Stimulated activated CD8-positive, alpha-beta memory T cell treated with anti-CD3 and anti-CD28 coated beads, Interleukin-2, amount 100 ng/mL, for 1 hour (primary cell): Measurements from ENCODE around the gene PEAK1.
A peak's percentile ranks its signal among the peaks of the same experiment; 100 is the strongest.
"Not testable (repeated sequence)": the region's sequence is repeated elsewhere in the genome, so short reads cannot be mapped to it uniquely, and the experiment has no call there.

Source experiments
- DNase-seq, 2 donors: peaks; one replicate each; pipeline ENCODE4 v3.0.0-alpha.2; 2020; ENCODE audit warnings: low read depth in 2 of 2

Gene PEAK1

DNA sequence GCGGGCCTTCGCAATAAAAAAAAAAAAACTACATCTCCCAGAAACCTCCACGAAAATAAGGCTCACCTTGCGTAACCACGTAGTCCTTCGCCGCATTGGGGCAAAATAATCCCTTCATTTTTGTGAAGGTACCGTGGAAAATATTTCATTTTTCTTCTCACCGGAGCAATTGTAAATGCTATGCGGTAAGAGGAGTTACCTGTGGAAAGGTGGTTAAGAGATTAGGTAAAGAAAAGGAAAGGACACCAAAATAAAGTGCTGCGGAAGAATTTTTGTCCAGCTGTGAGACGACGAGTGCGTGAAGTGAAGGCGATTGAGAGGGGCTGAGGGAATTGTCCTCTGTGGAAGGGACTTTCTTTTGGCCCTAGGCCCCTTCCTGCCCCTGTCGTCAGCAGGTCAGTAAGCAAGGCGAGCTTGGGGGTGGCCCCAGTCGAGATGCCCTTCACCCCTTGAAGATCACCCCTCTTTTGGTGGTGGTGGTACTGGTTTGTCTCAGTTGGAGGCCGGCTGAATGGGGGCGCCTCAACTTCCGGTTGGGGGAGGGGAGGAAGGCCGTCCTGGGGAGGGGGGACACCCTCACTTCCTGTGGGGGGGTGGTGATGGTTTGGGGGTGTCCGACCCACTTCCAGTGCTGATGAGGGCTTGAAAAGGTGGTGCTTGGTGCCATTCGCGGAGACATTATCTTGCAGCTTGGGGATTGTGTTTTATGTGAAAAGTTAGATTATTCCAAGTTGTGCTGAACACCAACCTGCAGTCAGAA lies 886 bp upstream of the PEAK1 start, which contains the start of gene HMG20A:
TSS of gene HMG20A (plus strand) at position 279 of the 760 bp plus-strand sequence. CDS start 37,520 bp downstream, outside the sequence.
- peak; percentile 10 to 11 for DNase-seq

- peak in 1 of 2 donors; percentile 15 for DNase-seq
Measured at GRCh38 chr15:77418966-77419835, 703 bp downstream of the PEAK1 start.

DNA sequence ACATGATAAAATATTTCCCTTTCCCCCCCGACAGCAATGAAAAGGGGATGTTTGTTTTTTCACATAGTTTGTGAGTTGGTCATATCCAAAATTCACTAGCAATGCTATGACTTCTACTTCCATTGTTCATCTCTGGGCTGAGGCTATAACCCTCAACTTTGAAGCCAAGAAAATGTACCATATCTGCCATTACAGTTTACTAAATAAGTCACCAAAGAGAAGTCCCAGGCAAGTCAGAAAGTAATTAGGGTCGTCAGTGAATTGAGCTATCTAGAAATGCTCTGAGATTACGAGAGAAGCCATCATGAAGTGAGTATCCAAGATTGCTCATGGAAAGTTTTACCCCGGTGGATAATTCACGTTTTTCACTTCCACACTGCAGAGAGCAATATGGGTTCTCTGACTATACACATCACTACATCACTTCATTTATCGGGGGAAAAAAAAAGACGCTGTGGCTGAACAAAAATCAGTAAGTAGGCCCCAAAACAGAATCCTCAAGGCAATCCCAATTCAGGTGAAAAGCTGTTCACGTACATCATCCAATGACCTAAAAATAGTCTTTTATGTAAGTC lies 1.4 kb downstream of the PEAK1 start:
- no peak for DNase-seq

DNA sequence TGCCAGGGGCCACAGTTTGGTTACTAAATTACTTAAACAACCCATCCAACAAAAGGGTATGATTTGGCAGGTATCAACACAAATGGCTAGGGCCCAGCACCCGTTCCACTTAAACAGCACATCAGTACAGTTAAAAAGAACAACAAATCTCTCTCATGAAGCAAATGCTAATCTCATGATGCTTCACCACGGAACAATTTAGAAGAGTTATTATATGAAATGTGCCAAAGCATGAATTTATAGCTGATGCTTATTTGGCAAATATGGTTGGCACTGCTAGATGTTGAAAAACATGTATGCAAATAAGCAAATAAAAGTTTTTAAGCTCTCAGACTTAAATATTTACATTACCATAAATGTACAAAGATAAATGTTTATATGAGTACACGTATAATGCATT lies 2.3 kb downstream of the PEAK1 start:
- DNase-seq, result no peak

GRCh38 chr15:77416954-77417353 lies 3.0 kb downstream of the PEAK1 start:
- no peak for DNase-seq

- DNase-seq, result no peak
Measured at GRCh38 chr15:77416148-77416455, 3.8 kb downstream of the PEAK1 start.

- no peak for DNase-seq
Measured at GRCh38 chr15:77415450-77416147, 4.3 kb downstream of the PEAK1 start.

- DNase-seq, result no peak
Measured at GRCh38 chr15:77414789-77415442, 5.0 kb downstream of the PEAK1 start.

DNA sequence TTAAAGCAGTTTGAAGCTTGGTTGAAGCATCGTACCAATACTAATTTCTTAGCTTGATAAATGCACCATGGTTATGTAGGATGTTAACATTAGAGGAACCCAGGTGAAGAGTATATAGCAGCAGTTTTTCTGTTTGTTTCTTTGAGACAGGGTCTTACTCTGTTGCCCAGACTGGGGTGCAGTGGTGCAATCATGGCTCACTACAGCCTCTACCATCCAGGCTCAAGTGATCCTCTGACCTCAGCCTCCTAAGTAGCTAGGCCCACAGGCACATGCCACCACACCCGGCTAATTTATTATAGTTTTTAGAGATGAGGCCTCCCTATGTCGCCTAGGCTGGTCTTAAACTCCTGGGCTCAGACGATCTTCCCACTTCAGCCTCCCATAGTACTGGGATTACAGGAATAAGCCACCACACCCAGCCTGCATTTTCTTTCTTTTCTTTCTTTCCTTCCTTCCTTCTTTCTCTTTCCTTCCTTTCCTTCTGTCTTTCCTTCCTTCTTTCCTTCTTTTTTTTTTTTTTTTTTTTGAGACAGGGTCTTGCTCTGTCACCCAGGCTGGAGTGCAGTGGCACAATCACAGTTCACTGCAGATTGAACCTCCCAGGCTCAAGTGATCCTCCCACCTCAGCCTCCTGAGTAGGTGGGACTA lies 6.1 kb downstream of the PEAK1 start:
- DNase-seq, result no peak

- DNase-seq, result no peak
Measured at GRCh38 chr15:77412972-77413698, 6.8 kb downstream of the PEAK1 start.

DNA sequence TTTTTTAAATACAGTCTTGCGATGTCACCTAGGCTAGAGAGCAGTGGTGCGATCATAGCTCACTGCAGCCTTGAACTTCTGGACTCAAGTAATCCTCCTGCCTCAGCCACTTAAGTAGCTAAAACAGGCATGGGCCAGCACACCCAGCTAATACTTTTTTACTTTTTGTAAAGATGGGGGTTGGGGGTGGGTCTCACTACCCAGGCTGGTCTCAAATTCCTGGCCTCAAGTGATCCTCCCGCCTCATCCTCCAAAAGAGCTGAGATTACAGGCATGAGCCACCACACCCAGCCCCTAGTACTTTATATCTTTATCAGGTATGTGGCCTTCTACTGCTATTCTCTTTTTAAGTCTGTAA lies 8.3 kb downstream of the PEAK1 start:
- no peak for DNase-seq

GRCh38 chr15:77410701-77411618 lies 8.9 kb downstream of the PEAK1 start:
- DNase-seq, result no peak

DNA sequence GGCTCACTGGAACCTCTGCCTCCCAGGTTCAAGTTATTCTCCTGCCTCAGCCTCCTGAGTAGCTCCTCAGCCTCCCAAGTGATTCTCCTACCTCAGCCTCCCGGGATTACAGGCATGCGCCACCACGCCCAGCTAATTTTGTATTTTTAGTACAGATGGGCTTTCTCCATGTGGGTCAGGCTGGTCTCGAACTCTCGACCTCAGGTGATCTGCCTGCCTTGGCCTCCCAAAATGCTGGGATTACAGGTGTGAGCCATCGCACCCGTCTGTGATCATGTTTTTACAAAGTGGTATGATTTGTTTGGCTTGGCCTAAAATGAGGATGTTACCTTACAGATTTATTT lies 9.8 kb downstream of the PEAK1 start:
- not testable (repeated sequence) for DNase-seq

- DNase-seq, result no peak
Measured at GRCh38 chr15:77409259-77410156, 10.4 kb downstream of the PEAK1 start.

- no peak for DNase-seq
Measured at GRCh38 chr15:77406846-77407245, 13.1 kb downstream of the PEAK1 start.

DNA sequence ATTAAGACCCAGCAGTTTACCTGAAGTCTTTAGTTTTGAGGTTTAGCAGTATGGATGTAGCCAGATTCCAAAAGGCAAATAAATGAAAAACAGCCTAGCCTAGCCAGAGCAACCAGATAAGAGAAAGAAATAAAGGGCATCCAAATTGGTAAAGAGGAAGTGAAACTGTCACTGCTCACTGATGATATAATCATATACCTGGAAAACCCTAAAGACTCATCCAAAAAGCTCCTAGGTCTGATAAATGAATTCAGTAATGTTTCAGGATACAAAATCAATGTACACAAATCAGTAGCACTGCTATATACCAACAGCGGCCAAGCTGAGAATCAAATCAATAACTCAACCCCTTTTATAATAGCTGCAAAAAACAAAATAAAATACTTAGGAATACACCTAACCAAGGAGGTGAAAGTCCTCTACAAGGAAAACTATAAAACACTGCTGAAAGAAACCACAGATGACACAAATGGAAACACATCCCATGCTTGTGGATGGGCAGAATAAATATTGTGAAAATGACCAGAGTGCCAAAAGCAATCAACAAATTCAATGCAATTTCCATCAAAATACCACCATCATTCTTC lies 13.6 kb downstream of the PEAK1 start:
- DNase-seq, result not testable (repeated sequence)

- no peak for DNase-seq
Measured at GRCh38 chr15:77402740-77403379, 17.0 kb downstream of the PEAK1 start.
